Hepatocyte (in vitro differentiated cells): ENCODE measurements around the gene ACAP3.

Experiments
- EZH2 ChIP-seq: fragments of 200-600 bp; sonication (generic); IDR thresholded peaks from 2 replicates; pipeline ENCODE4 v1.6.1; 2016; ENCODE audit warnings: antibody characterized with exemption, mild to moderate bottlenecking, borderline replicate concordance
- TF ChIP-seq, protein P1 (sequence below): fragments of 200-600 bp; sonication (generic); IDR thresholded peaks from 2 replicates; pipeline ENCODE4 v1.5.1; 2016; ENCODE audit warnings: antibody characterized with exemption, mild to moderate bottlenecking; ENCODE audit not compliant: poor library complexity

DNA sequence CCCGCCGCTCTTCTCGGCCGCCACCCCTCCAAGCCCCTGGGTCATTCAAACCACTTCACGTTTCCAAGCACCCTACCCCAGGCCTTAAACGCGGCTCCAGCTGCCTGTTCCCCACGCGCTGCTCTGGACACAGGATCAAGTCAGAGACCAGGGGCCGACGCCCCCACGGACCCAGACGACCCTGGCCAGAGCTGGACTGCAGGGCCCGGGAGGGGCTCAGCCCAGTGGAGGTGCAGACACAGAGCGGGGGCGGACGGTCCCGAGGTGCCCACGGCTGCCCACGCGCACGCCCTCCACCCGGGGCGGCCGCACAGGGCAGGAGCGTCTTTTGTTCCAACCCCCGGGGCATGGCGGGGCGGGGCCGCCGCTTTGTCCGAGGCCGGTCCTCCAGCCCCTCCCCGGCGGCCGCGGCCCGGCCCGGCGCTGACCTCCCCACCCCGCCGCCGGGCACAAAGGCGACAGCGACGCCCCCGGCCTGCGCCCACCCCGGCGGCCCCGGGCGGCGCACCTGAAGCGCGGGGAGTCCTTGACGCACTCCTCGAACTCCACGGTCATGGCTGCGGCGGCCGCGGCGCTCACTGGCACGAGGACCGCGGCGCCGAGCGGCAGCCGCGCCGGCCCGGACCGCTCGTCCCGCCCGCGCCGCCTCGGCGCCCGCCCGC lies 338 bp downstream of the ACAP3 start:
- TF ChIP-seq, protein P1, sequence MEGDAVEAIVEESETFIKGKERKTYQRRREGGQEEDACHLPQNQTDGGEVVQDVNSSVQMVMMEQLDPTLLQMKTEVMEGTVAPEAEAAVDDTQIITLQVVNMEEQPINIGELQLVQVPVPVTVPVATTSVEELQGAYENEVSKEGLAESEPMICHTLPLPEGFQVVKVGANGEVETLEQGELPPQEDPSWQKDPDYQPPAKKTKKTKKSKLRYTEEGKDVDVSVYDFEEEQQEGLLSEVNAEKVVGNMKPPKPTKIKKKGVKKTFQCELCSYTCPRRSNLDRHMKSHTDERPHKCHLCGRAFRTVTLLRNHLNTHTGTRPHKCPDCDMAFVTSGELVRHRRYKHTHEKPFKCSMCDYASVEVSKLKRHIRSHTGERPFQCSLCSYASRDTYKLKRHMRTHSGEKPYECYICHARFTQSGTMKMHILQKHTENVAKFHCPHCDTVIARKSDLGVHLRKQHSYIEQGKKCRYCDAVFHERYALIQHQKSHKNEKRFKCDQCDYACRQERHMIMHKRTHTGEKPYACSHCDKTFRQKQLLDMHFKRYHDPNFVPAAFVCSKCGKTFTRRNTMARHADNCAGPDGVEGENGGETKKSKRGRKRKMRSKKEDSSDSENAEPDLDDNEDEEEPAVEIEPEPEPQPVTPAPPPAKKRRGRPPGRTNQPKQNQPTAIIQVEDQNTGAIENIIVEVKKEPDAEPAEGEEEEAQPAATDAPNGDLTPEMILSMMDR = no peak
- no peak for TF ChIP-seq EZH2
